BLaER1 (cell line): ENCODE results near the gene C5.

Experiments used
- H3K27ac ChIP-seq: shearing (Covaris generic); formaldehyde crosslinking; 2 replicates; pipeline ENCODE4 v1.8.1; 2022
- H3K27me3 ChIP-seq: shearing (Covaris generic); formaldehyde crosslinking; 2 replicates; pipeline ENCODE4 v1.8.1; 2022
- H3K36me3 ChIP-seq: shearing (Covaris generic); formaldehyde crosslinking; 2 replicates; pipeline ENCODE4 v1.8.1; 2022
- H3K4me1 ChIP-seq: shearing (Covaris generic); formaldehyde crosslinking; 2 replicates; pipeline ENCODE4 v1.8.1; 2022
- H3K4me2 ChIP-seq: shearing (Covaris generic); formaldehyde crosslinking; 2 replicates; pipeline ENCODE4 v1.8.1; 2022
- H3K4me3 ChIP-seq: shearing (Covaris generic); formaldehyde crosslinking; 2 replicates; pipeline ENCODE4 v1.8.1; 2022
- H3K9ac ChIP-seq: shearing (Covaris generic); formaldehyde crosslinking; 2 replicates; pipeline ENCODE4 v1.8.1; 2022
- H3K9me3 ChIP-seq: shearing (Covaris generic); formaldehyde crosslinking; 2 replicates; pipeline ENCODE4 v1.8.1; 2022
- H4K20me1 ChIP-seq: shearing (Covaris generic); formaldehyde crosslinking; 2 replicates; pipeline ENCODE4 v1.8.1; 2022
- Cebpa-rat ChIP-seq: shearing (Covaris generic); IDR thresholded peaks from 2 replicates; pipeline ENCODE4 v1.8.1; 2022

C5 gene

GRCh38 chr9:120936011-120936763 is 113.9 kb downstream of the C5 start:
- no peaks in the 10 kb centered on the region for H3K27me3 ChIP-seq
- no peaks in the 10 kb centered on the region for H3K9me3 ChIP-seq
- peak overlapping the region; percentile 9; the same call in 1 of the 2 replicates for H3K4me3 ChIP-seq
- H3K9ac ChIP-seq: no peak overlapping the region
- H3K4me1 ChIP-seq: peaks cover 72% of the 10 kb centered on the region
- H3K27ac ChIP-seq: peak overlapping the region; percentile 75
- no peak for TF ChIP-seq Cebpa-rat
- H3K36me3 ChIP-seq: no peaks in the 10 kb centered on the region
- H4K20me1 ChIP-seq: no peaks in the 10 kb centered on the region
- H3K4me2 ChIP-seq: peak overlapping the region; percentile 87

- TF ChIP-seq Cebpa-rat: no peak
- Histone ChIP-seq H3K4me2 (peak overlapping the region; percentile 87), H3K36me3 (no peaks in the 10 kb centered on the region), H4K20me1 (no peaks in the 10 kb centered on the region), H3K27ac (peak overlapping the region; percentile 75), H3K9me3 (no peaks in the 10 kb centered on the region), H3K27me3 (no peaks in the 10 kb centered on the region), H3K9ac (peak overlapping the region; percentile 35), H3K4me1 (peaks cover 80% of the 10 kb centered on the region), H3K4me3 (0 out of 2 replicates have a peak overlapping the region, but pooled peaks have one; percentile 27)
Observed at GRCh38 chr9:120935383-120935857, 114.7 kb downstream of the C5 start.

GRCh38 chr9:120934281-120934680 is 115.8 kb downstream of the C5 start:
- Histone ChIP-seq H3K27ac (0 out of 2 replicates have a peak overlapping the region, but pooled peaks have one; percentile 75), H3K4me2 (peak overlapping the region; percentile 87), H3K27me3 (no peaks in the 10 kb centered on the region), H3K36me3 (no peaks in the 10 kb centered on the region), H3K4me1 (peaks cover 91% of the 10 kb centered on the region), H4K20me1 (no peaks in the 10 kb centered on the region), H3K4me3 (no peak overlapping the region), H3K9me3 (no peaks in the 10 kb centered on the region), H3K9ac (no peak overlapping the region)
- TF ChIP-seq Cebpa-rat: no peak

DNA sequence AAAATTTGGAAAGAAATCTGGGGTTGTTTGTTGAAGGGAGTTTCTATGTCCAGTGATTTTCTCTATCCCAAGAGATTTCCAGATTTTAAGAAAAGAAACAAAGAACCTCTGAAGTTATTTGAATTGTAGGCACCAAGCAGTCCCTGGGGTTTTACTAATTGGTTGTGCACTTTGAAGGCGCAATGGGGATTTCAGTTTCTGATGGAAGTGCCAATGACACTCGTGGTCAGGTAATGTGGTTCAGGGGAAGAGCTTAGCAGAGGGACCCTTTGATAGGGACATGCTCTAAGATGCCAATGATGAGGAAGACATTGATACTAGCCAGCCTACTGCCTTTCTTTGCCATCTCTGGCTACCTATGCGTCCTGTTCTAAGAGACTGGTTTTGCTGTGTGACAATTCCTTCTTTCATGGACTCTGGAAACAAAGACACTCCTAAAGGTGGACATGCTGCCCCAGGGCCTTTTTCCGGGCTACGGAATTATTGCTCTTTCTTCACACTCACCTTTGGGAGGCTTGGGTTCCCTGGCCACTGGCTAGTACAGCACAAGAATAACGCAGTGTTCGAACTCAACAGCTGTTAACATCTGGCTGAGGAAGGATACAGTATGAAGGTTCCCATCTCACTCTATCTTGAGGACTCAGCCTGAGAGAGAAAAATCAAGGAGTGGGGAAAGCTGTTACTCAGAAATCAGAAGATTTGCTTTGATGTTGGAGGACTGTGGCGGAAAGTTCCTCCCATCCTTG is 116.6 kb downstream of the C5 start:
- Histone ChIP-seq H4K20me1 (no peaks in the 10 kb centered on the region), H3K27ac (no peak overlapping the region), H3K9ac (no peak overlapping the region), H3K9me3 (no peaks in the 10 kb centered on the region), H3K4me3 (no peak overlapping the region), H3K36me3 (no peaks in the 10 kb centered on the region), H3K4me1 (peaks cover 95% of the 10 kb centered on the region), H3K27me3 (no peaks in the 10 kb centered on the region), H3K4me2 (peak overlapping the region; percentile 87)
- TF ChIP-seq Cebpa-rat: no peak

DNA sequence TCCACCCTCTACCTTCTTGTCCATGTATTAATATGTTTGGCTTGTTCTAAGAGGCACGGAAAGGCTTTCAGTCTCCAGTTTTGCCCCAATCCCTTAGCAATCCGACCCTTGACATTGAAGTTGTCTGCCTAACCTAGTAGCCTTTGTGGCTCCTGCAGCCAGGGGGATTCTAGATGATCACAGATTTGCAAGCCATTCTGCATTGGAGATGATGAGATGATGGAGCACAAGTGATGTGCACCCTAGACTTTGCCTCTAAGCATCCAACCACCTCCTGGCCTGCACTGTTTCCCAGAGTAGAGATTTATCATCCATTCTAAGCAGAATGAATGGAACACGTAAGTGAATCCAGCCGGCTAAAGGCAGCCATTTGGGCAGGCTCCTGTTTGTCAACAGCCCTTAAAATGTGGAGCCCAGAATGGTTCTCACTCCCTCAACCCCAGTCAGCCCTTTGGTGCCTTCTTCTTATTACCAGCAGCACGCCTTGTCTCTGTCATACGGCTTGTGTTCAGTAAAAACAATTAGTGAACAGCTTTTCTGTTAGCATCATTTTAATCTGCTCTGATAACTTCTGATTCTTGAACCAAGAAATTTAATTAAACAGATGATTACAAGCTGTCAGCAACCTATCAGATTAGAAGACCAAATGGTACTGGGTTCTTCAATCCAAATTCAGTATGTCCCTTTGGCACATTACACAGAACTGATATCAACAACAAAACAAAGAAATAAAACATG is 117.8 kb downstream of the C5 start:
- peak overlapping the region; percentile 79 for H3K9ac ChIP-seq
- H3K27me3 ChIP-seq: no peaks in the 10 kb centered on the region
- peak overlapping the region; percentile 56 for H3K4me3 ChIP-seq
- peak overlapping the region; percentile 87 for H3K4me2 ChIP-seq
- H3K27ac ChIP-seq: peak overlapping the region; percentile 89
- H4K20me1 ChIP-seq: no peaks in the 10 kb centered on the region
- TF ChIP-seq Cebpa-rat: no peak
- no peaks in the 10 kb centered on the region for H3K9me3 ChIP-seq
- no peaks in the 10 kb centered on the region for H3K36me3 ChIP-seq
- peaks cover 96% of the 10 kb centered on the region for H3K4me1 ChIP-seq

DNA sequence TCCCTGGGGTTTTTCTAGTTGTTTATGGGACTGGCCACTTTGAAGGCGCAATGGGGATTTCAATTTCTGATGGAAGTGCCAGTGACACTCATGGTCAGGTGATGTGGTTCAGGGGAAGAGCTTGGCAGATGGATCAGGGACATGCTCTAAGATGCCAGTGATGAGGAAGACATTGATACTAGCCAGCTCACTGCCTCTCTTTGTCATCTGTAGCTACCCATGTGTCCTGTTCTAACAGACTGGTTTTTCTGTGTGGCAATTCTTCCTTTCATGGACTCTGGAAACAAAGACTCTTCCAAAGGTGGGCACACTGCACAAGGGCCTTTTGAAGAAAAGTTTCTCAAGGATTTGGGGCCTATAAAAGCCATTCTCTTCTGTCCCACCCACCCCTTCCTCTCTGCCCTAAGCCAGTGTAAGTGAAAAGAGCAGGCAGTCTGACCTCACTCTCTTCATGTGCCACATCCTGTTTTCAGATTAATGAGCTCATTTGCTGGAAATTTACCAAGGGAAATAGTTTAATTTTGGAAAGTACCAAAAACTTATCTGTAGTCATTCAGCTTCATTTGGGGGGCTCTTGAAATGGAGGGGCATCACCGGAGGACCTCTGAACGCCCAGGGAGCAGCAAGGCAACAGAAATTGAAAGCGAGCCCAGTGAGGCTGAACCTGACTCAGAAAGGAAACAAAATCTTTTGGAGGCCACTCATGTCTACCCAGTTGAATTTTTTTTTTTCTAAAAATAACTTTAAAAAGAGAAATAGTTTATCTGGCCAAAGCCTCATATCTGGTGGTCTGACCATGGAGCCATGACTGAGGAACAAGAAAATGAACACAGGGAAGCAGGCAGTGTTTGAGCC is 118.6 kb downstream of the C5 start:
- Histone ChIP-seq H3K4me1 (peaks cover 96% of the 10 kb centered on the region), H3K9me3 (no peaks in the 10 kb centered on the region), H3K4me2 (peak overlapping the region; percentile 87), H3K4me3 (peak overlapping the region; percentile 56), H3K27ac (peak overlapping the region; percentile 89), H3K36me3 (no peaks in the 10 kb centered on the region), H3K27me3 (no peaks in the 10 kb centered on the region), H3K9ac (peak overlapping the region; percentile 79), H4K20me1 (no peaks in the 10 kb centered on the region)
- no peak for TF ChIP-seq Cebpa-rat

DNA sequence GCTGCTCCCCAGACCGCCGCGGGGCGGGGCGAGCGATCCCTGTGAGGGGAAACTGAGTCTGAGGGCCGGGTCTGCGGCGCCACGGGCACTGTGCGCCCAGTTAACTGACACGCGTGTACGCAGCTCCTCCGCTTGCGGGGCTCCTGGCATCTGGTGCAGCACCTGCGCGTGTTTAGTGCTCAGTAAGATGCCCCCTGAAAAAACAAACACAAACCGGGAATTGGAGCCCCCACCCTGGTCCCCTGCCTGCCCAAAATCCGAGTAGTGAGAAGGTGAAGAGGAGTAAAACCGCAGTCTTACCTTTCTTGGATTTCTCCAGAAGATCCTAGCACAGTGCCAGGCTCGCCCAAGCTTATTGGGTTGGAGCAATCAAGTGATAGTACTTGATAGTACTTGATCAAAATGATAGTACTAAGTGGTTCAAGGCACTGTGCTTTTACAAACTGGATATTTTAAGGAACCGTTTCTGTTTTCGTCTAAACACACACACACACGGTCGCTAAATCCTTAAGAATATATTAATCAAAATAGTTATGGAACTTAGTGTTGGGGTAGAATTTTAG is 120.8 kb downstream of the C5 start:
- Histone ChIP-seq H3K4me3 (peak overlapping the region; percentile 73), H3K27me3 (no peaks in the 10 kb centered on the region), H3K9ac (peak overlapping the region; percentile 82), H3K4me1 (peaks cover 96% of the 10 kb centered on the region), H3K9me3 (no peaks in the 10 kb centered on the region), H3K4me2 (peak overlapping the region; percentile 98), H3K27ac (peak overlapping the region; percentile 84), H4K20me1 (no peaks in the 10 kb centered on the region), H3K36me3 (no peaks in the 10 kb centered on the region)
- TF ChIP-seq Cebpa-rat: no peak

DNA sequence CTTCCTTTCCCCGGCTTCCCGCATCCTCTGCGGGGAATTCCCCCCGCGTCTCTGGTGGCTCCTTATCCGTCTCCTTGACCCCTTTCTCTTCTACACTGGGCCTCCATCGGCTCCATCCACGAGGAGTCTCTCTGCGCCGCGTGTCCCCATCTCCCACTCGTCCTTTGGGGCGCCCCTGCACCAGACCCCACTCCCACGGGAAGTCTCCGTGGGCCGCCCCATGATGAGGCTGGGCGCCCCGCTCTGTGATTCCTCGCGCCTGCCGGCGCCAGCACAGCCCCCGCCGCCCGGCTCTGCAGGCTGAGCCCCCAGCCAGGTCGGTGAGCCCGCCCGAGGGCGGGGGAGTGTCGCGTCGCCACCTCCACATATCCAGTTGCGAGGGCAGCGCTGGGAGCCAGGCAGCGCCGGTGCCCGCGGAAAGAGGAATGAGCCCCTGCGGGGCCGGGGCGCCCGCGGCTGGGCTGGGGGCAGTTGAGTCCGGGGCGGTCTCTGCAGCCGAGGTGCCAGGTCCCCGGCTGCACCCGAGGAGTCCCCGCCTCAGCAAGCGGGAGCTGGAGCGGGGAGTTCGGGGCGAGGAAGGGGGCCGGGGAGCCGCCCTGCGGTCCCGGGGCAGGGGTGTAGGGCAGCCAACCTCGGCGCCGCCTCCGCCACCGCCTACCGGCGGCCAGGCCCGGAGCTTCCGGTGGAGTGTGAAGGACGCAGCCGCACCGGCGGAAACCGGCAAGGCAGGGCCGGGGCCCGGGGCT is 121.4 kb downstream of the C5 start:
- Histone ChIP-seq H3K27ac (peak overlapping the region; percentile 84), H3K9ac (peak overlapping the region; percentile 82), H4K20me1 (no peaks in the 10 kb centered on the region), H3K4me1 (peaks cover 92% of the 10 kb centered on the region), H3K9me3 (no peaks in the 10 kb centered on the region), H3K4me2 (peak overlapping the region; percentile 98), H3K4me3 (peak overlapping the region; percentile 73), H3K36me3 (no peaks in the 10 kb centered on the region), H3K27me3 (no peaks in the 10 kb centered on the region)
- no peak for TF ChIP-seq Cebpa-rat
